ENCODE data around the gene TPRX1.

DNA sequence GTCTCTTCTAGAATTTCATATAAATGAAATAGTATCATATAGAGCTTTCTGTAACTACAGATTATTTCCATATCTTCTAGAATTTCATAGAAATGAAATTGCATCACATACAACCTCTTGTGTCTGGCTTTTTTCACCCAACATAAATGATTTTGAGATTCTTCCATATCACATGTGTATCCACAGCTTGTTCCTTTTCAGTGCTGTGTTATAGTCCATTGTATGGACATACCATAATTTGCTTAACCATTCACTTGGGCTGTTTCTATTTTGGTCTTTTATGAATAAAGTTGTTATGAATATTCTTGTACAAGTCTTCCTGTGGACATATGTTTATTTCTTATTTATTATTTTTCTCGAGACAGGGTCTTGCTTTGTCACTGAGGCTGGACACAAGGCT, 11.7 kb downstream of the TPRX1 start:
- TF ChIP-seq, protein P1, sequence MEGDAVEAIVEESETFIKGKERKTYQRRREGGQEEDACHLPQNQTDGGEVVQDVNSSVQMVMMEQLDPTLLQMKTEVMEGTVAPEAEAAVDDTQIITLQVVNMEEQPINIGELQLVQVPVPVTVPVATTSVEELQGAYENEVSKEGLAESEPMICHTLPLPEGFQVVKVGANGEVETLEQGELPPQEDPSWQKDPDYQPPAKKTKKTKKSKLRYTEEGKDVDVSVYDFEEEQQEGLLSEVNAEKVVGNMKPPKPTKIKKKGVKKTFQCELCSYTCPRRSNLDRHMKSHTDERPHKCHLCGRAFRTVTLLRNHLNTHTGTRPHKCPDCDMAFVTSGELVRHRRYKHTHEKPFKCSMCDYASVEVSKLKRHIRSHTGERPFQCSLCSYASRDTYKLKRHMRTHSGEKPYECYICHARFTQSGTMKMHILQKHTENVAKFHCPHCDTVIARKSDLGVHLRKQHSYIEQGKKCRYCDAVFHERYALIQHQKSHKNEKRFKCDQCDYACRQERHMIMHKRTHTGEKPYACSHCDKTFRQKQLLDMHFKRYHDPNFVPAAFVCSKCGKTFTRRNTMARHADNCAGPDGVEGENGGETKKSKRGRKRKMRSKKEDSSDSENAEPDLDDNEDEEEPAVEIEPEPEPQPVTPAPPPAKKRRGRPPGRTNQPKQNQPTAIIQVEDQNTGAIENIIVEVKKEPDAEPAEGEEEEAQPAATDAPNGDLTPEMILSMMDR (conservative IDR thresholded peaks at IDR 0.05), result no peak
- no peak for TF ChIP-seq EZH2 (IDR thresholded peaks at IDR 0.05; ENCODE audit: low read depth)
